GM11168 (cell line): ENCODE measurements around the gene PIF1.

ENCODE experiments used
- in situ Hi-C: fragments of 300-500 bp; cut with MboI; formaldehyde crosslinking; loops from one replicate; pipeline ENCODE4 v1.12.0; 2022; ENCODE audit warnings: low sequenced_read_pairs; ENCODE audit not compliant: unreplicated experiment

Gene PIF1

GRCh38 chr15:64847876-64848716 lies 22.6 kb upstream of the PIF1 start:
- in situ Hi-C loops: loop anchor here (10.0 kb wide), 1 partner anchor 57 kb away; no protein-coding TSS in a partner anchor

GRCh38 chr15:64847448-64847847 lies 22.0 kb upstream of the PIF1 start:
- in situ Hi-C loops: loop anchor here (10.0 kb wide), 1 partner anchor 57 kb away; no protein-coding TSS in a partner anchor

DNA sequence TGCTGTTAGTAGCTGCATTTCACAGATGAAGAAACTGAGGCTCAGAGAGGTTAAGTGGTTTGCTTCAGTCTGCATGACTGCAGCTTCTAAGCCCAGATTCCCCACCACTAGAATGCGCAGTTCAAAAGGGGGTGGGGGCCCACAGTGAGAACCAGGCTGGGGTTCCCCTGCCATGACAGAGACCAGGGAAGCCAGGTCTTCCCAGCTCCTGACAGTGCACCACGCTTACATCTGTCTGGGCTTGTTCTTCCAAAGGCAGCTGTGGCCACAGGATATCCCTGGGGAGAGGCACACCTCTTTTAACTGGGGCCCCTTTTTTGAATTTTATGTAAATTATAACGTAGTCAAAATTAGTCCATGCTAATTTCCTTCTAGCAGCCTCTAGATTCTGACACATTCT lies 21.6 kb upstream of the PIF1 start:
- in situ Hi-C loops: loop anchor here (10.0 kb wide), 1 partner anchor 58 kb away; no protein-coding TSS in a partner anchor

DNA sequence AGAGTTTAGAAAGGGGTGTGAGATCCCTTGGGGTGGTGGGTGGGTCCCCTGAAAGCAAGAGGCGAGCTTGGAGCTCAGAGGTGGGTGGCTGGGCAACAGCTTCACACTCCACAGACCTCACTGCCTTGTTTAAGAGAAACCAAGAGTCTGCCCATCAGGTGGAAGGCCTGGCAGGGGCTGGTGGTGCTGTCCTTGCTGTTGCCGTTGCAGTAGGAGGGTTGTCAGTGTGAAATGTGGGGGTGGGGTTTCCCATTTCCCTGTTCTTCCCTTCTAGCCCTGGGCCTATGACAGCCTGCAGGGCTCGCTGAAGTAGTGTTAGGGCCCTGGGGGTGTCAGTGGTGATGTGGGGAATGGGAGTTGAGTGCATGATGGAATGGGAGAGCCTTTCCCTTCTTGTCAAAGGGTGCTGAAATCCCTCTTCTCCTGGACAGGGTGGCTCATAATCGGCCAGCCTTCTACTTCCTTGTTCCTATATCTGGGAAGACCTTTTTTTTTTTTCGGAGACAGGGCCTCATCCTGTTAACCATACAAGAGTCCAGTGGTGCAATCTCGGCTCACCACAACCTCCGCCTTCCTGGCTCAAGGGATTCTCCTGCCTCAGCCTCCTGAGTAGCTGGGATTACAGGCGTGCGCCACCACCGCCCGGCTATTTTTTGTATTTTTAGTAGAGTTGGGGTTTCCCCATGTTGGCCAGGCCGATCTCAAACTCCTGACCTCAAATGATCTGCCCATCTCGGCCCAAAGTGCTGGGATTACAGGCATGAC lies 20.6 kb upstream of the PIF1 start:
- in situ Hi-C loops: loop anchor here (10.0 kb wide), 1 partner anchor 59 kb away; no protein-coding TSS in a partner anchor

DNA sequence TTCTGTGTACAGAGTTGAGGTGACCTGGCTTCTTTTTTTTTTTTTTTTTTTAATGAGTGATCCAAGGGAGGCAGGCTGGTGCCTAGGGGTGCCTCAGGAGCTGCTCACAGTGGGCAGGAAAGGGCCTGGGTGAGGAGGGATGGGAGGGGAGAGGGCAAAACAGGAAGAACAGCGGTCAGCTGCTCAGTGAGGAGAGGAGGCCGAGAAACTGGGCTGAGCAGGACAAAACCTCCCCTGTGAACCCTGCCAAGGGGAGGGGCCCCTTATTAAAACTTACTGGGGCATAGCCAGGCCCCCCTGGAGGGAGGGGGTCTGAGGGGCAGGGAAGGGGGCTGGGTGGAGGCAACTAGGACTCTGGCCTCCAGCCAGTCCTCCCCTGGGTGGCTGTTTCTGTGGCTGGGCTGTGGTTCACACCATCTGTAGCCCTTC lies 19.8 kb upstream of the PIF1 start:
- in situ Hi-C loops: loop anchor here (10.0 kb wide), 1 partner anchor 60 kb away; no protein-coding TSS in a partner anchor

DNA sequence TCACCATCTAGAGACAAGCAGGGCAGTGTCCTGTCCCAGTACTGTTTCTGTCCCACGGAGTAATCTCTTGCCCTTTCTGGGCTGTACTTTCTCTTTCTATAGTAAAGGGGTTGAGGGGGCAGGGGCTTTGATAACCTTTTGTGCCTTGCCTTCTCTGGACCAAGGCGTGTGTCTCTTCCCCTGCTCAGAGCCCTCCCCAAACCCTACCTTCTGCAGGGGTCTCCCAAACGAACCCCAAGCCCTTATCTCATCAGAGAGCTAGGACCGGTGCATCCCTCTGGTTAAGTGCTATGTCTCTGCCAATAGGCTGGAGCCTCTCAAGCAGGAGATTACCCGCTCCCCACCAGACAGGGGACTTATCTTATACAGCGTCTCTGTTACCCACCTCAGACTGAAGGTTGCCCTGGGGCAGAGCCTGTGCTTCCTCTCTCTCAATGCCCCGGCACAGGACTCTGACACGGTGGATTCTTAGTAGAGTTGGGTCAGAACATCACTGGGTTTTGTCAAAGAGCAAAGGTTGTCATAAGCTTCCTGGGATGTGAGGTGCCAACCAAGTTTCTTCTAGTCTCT lies 19.2 kb upstream of the PIF1 start:
- in situ Hi-C loops: loop anchor here (10.0 kb wide), 1 partner anchor 60 kb away; no protein-coding TSS in a partner anchor

GRCh38 chr15:64843991-64844390 lies 18.5 kb upstream of the PIF1 start:
- in situ Hi-C loops: loop anchor here (10.0 kb wide), 1 partner anchor 61 kb away; no protein-coding TSS in a partner anchor

DNA sequence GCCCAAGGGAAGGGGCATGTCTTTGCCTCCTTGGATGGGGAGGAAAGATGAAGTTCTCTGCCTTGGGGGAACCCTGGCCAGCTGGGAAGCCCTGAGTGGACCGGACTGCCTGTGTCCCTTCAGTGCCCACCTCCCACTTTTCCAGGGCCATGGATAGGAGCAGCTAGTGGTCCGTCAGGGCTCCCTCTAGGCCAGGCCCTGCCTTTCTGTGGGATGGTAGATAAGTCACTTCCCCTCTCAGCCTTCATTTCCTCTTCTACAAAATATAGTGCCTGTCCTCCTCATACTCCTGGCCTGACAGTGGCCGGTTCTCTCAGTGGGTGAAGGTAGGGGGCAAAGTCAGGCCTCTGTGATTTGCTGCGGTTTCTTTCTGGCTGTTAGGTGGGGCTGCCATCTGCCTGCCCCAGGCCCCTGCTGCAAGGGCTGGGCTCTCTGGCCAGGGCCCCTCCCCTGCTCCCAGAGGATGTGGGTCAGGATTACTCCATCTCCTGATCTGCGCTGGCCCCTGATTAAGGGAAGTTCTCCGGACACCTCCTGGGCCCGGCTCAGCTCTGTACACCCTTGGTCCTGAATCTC lies 17.6 kb upstream of the PIF1 start:
- in situ Hi-C loops: loop anchor here (10.0 kb wide), 1 partner anchor 62 kb away; no protein-coding TSS in a partner anchor

- in situ Hi-C loops: loop anchor here (10.0 kb wide), 1 partner anchor 62 kb away; no protein-coding TSS in a partner anchor
Measured at GRCh38 chr15:64842096-64842939, 16.9 kb upstream of the PIF1 start.

GRCh38 chr15:64841344-64842095 lies 16.1 kb upstream of the PIF1 start, which contains the start of gene PLEKHO2:
Gene PLEKHO2 (plus strand): TSS chr15:64841915. CDS start chr15:64842017, 102 bp downstream.
- in situ Hi-C loops: loop anchor here (10.0 kb wide), 1 partner anchor 63 kb away; no protein-coding TSS in a partner anchor

DNA sequence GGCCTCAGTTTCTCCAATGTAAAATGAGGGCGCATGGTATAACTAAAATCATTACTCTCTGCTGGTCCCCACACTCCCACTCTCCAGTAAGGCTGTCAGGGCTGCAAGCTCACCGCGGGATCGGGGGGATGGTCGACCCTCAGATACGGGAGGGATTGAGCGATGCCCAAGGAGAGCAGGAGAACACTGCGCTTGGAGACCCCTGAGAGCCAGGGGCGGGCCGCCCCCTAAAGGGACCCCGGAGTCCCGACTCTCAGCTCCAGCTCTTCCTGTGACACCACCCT lies 15.6 kb upstream of the PIF1 start:
- in situ Hi-C loops: loop anchor here (10.0 kb wide), 1 partner anchor 64 kb away; no protein-coding TSS in a partner anchor

DNA sequence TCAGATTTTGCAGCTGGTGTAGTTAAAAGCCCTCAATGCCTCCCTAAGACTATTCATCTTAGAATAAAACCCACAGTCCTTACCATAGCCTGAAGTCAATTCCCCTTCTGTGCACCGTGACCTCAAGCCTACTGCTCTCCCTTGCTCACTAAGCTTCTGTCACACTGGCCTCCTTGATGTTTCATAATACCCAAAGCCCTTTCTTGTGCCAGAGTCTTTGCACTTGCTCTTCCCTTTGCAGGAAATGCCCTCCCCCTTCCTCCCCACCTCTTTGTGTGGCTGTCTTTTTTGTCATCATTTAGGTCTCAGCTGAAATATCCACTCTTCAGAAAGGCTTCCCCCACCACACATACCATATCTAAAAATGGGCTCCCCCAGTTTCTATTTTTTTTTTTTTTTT lies 12.1 kb upstream of the PIF1 start:
- in situ Hi-C loops: no loop called here

DNA sequence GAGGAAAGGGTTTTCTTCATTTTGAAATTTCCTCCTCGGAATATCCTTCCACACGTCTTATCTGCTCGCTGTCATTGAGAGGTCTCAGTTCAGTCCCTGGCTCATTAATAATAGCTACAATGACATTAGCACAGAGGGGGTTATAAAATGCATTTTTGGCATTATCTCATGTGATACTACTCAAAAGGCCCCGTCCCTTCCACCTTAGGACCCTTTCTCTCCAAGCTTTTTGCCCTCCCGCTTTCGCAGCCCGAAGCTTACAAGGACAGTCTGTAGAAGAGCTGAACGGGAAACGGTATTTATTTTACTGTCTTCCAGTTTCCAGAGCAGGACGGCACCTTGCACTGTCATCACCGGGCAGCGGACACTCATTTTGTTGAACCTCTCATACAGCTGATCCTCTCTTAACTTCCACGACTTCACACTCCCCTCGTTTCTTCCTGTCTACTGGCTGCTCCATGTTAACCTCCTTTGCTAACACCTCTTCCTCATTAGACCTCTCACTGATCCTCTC lies 10.6 kb upstream of the PIF1 start:
- in situ Hi-C loops: no loop called here

- in situ Hi-C loops: no loop called here
Measured at GRCh38 chr15:64833690-64834089, 8.2 kb upstream of the PIF1 start.

DNA sequence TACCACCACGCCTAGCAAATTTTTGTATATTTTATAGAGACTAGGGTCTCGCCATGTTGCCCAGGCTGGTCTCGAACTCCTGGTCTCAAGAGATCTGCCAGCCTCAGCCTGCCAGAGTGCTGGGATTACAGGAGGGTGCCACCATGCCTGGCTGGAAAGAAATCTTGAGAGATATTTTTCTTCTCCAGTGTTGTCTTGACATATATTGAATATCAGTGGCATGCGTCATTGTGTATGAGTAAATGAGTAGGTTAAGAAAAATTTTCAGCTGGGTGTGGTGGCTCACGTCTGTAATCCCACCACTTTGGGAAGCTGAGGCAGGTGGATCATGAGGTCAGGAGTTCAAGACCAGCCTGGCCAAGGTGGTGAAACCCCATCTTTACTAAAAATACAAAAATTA lies 3.5 kb upstream of the PIF1 start:
- in situ Hi-C loops: no loop called here

DNA sequence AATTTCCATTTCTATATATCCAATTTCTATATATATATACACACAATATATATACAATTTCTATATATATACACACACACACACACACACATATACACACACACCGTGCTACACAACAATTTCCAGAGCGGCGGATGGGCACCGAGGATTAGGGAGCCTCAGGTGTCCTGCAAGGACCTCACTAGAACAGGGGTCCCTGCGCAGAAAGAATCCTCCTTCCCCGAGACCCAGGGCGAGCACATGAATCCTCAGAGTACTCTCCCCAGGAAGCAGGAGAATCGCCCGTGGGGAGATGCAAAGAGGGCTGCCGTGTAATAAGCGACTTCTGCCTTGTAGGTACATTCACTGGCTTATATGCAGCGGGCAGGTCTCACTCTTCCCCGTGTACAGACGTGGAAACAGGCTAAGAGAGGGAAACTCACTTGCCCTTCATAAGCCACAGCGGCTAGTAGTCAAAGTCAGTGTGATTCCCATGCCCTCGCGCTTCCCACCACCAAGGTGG lies 467 bp downstream of the PIF1 start:
- in situ Hi-C loops: no loop called here

- in situ Hi-C loops: no loop called here
Measured at GRCh38 chr15:64816452-64816851, 9.0 kb downstream of the PIF1 start.

DNA sequence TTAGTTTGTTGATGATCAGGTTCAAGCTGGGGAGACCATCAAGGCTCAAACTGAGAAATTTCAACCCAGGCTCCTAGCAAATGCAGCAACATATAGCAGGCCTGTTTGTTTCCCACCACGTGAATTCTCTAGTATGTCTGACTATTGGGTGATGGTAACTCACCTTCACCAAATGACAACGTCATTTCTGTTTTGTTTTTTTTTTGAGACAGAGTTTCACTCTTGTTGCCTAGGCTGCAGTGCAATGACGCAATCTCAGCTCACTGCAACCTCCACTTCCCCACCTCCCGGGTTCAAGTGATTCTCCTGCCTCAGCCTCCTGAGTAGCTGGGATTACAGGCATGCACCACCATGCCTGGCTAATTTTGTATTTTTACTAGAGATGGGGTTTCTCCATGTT lies 10.5 kb downstream of the PIF1 start:
- in situ Hi-C loops: loop anchor here (5.0 kb wide), 1 partner anchor 83 kb away; no protein-coding TSS in a partner anchor
